SU-DHL-6 (cell line): ENCODE measurements around the gene NUB1.

Source experiments
- EZH2phosphoT487 ChIP-seq: fragments of 200-600 bp; sonication (generic), shearing (Covaris generic); conservative IDR thresholded peaks from 2 replicates; pipeline ENCODE4 v1.6.1; 2018; ENCODE audit warnings: mild to moderate bottlenecking, antibody characterized with exemption, low read length, moderate library complexity, mixed read lengths
- TF ChIP-seq, protein P1 (sequence below): fragments of 200-600 bp; sonication (generic); IDR thresholded peaks from one replicate; pipeline ENCODE4 v1.5.1; 2017; ENCODE audit warnings: antibody characterized with exemption, mild to moderate bottlenecking, low read length, moderate library complexity; ENCODE audit not compliant: insufficient read depth, poor library complexity, severe bottlenecking

DNA sequence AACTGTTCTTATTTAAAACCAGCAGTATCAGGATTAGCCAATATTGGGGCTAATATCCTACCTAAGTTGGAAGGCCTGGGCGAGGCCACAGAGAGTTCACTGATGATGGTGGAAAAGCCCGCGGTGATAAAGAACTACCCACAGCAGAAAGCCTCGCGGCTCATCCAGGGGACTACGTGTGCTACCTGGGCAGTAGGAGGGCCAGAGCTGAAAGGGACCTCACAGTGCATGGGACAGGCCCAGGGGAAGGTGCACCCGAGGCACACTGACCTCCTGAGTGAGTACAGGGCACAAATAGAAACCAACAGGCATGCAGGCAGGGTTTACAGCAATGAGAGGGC lies 66.9 kb downstream of the NUB1 start:
- TF ChIP-seq, protein P1, sequence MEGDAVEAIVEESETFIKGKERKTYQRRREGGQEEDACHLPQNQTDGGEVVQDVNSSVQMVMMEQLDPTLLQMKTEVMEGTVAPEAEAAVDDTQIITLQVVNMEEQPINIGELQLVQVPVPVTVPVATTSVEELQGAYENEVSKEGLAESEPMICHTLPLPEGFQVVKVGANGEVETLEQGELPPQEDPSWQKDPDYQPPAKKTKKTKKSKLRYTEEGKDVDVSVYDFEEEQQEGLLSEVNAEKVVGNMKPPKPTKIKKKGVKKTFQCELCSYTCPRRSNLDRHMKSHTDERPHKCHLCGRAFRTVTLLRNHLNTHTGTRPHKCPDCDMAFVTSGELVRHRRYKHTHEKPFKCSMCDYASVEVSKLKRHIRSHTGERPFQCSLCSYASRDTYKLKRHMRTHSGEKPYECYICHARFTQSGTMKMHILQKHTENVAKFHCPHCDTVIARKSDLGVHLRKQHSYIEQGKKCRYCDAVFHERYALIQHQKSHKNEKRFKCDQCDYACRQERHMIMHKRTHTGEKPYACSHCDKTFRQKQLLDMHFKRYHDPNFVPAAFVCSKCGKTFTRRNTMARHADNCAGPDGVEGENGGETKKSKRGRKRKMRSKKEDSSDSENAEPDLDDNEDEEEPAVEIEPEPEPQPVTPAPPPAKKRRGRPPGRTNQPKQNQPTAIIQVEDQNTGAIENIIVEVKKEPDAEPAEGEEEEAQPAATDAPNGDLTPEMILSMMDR: no peak
- TF ChIP-seq EZH2phosphoT487: no peak
